GM21619 (cell line): ENCODE results near the gene PGM2L1.
A peak's percentile ranks its signal among the peaks of the same experiment; 100 is the strongest.
"Not testable (repeated sequence)": the region's sequence is repeated elsewhere in the genome, so short reads cannot be mapped to it uniquely, and the experiment has no call there.

Source experiments
- ATAC-seq: cut with Tn5 transposase; IDR thresholded peaks from one replicate; pipeline ENCODE4 v1.9.1; 2021; ENCODE audit not compliant: unreplicated experiment

PGM2L1 gene

DNA sequence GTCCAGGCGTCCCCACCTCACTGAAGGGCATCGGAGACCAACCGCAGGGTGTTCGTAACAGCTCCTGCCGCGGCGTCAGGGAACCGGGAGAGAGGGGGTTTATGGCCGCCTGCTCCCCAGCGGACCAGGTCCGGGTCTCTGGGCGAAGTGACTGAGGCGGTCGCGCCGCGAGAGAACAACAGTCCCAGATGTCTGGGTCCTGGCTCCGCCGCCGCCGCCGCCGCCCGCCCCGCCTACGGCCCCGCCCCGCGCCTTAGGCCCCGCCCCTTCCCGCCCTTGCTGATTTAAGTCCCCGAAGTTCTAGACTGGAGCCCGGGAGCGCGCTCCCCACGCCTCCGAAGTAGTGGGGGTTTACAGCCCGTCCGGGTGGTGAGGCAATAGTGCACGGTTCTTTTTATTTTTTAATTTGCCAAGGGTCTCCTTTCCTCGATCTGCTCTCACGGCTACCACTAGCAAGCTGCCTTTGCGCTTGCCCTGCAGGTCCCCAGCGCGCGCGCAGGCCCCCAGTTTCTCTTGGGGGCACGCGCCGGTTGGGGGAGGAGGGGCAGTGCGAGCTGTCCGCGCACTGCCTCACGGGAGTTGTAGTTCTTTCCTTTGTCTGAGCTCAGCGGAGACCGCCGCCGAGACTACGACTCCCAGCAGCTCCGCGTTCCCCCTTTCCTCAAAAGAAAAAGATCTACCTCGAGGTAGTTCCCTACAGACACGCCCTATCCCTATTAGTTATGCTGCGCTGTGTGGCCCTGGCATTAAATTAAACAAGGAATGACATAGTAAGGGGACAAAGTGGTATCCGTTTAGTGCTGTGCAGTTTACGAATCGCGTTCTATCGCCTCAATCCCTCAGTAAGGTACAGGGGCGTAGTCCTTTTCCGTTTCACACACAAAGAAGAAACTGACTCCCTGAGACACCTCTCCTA lies at the start of gene PGM2L1:
TSS of gene PGM2L1 (minus strand) at position 190 of the 916 bp plus-strand sequence. CDS start 272 bp downstream, outside the sequence.
- peak; percentile 91 for ATAC-seq

DNA sequence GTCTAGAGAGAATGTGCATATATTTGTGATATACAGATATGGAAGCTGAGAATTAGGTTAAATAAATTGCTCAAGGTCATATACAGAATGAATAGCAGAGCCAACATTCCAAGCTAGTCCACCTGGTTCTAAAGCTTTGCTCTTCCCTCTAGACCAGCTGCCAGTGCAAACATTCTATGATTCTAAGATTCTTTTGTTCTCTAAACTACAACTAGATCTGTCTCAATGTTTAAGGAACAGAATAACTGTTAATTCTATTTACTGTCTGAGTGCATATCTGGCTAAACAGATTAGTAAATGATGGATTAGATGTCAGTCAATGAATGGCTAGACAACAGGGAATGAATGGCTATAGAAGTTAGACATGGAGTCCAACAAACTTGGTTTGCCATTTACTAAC lies 49.5 kb upstream of the PGM2L1 start:
- ATAC-seq: no peak

DNA sequence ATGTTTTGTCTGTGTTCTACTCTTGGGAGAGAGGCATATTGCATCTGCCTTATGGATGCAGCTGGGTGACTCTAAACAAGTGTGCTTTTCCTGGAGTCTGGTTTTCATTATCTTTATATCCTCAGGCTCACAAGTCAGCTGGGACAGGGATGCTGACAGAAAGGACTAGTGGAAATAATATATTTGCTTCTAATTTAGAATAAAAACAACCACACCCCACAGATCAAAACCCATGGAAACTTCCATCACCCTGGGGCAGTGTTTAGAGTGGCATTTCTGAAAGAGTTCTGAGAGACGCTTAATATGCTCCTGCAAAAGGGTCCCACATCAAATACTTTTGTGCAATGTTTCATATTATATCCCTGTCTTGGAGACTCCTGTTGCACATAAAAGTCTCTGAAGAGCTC lies 48.3 kb upstream of the PGM2L1 start:
- no peak for ATAC-seq

DNA sequence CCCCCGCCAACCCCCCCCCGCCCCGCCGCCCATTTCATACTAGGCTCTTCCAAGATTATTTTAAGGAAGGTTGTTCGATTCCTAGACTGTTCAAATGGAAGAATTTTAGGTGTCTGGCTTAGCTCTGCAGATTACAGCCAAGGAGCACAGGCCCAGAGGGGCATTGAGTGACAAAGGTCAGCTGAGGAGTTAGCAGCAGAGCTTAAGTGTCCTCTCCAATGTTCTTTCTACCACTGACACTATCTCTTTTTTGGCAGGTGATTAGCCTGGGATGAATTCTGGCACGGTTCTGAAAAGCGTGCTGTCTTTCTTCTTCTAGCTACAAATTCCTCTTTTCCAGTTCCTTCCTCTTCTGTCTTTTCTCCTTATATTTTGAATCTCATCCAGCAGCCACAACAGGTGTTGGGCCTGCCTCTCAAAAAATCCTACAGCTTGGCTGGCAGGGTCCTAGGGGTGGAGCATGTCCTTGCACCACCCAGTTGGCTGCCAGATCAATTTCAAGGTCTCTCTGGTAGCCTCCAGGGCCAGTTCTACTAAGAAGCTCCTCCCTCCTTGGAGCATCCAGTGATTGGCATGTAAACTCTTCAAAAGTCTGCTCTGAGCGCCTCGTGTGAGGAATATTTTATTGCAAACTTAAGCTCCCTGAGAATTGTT lies 46.1 kb upstream of the PGM2L1 start:
- no peak for ATAC-seq

DNA sequence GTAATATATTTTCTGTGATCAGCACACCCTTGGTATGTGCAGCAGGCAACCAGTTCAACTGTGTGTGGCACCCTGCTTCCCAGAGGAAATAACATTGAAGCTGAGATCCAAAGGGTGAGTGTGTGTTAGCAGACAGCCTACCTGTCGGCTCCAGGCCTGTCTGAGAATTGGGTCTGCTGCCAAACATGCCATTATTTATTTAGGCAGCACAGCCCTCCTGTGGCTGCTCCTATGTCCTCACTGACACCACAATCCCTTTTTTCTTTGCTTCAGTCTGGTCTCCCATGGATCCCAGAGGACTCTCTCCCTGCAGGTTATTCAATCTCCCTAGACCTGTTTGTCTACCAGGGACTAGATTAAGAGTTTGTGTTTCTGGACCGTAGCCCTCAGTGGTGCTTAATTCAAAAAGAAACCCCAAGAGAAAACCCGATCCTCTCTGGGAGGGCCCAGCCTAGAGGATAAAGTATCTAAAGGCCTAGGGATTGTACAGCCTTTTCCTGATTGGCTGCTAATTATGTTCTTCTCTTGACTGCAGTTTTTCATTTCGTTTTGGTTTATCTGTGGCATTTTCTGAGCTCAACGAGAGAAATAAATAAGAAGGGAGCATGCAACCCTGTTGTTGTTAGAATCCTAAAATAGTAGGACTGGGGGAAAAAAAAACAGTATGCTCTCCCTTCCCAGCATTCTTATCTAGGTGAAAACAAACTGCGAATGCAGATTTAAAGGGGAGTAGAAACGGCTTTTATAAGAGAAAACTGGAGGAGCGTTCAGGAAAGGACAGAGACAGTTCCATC lies 45.0 kb upstream of the PGM2L1 start:
- ATAC-seq: no peak

DNA sequence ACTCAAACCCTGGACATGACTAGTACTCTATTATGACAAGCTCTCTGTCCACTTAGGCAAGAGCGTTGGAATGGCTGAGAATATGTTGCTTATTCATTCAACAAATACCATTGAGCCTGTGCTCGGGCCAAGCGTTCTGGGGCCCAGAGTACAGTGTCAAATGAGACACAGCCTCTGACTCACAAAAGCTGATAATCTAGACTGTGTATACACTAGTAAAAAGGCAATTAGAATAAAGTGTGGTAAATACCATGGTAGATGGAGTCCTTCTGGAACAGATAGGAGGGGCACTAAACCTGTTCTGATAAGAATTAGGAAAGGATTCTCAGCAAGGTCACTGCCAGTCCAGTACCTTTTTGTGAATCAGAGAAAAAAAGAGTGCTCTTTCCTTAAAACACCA lies 44.4 kb upstream of the PGM2L1 start:
- ATAC-seq: no peak

DNA sequence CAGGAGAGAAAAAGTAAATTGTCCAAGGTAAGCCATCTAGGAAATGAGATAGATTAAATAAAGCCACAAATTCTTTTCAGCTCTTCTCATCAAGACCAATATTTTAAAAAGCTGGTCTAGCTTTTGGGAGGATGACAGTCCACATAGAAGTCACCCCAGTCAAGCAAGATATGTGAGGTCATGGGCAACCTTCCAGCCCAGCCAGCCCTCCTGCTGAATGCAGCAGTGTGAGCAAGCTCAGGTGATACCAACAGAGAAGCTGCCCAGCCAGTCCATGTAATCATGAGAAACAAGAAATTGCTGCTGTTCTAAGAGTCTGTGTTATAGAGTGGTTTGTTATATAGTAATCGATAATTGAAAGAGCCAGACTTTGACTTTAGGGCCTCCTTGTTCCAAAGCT lies 40.4 kb upstream of the PGM2L1 start:
- ATAC-seq: no peak

DNA sequence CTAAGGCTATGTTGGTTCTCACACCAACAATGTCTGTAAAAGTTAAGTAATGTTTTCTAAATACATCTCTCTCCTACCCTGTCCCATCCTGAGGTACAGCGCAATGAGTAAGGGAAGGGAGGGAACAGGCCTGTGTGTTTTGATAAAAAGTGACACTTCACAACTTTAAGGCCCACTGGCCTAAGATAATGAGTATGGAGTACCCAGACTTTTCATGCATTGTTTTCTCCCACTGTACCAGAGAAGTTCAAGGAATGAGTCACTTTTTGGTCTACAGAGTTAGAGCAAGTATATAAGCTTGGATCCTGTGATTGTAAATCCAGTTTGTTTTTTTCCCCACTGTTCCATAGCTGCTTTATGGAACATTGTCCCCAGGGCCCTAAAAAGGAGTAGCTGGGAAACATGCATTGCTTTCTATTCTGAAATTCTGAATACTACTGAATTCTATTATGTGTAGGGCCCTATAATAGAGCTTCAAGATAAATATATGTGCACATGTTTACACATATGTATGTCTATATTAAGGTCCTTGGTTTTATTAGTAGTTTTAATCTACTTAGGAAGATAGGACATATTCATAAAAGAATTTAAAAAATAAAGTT lies 39.3 kb upstream of the PGM2L1 start:
- no peak for ATAC-seq

DNA sequence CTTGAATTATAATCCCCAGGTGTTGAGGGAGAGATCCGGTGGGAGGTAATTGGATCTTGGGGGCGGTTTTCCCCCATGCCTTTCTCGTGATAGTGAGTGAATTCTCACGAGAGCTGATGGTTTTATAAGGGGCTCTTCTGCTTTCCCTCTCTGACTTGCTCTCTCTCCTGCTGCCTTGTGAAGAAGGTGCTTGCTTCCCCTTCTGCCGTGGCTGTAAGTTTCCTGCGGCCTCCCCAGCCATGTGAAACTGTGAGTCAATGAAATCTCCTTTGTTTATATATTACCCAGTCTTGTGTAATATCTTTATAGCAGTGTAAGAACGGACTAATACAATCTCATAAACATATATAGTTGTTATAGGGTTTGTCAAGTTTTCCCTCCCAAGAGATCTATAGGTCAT lies 36.3 kb upstream of the PGM2L1 start:
- ATAC-seq: no peak

DNA sequence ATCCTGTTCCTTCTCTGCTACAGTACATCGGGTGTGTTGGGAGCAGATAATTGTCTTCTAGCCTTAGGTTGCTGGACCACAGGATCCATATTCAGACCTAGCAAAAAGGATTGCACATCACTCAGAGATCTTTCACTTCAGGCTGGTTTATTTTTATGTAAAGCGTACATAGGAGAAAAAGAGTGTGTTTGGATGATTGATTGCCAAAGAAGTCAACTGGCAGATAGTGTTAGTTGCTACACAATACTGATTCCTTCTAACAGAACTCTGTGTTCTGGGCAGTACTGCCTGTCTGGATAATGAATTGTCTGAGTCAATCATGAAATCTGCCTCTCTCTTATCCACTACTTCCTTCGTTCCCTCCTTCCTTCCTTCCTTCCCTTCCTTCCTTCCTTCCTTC lies 31.0 kb upstream of the PGM2L1 start:
- no peak for ATAC-seq

DNA sequence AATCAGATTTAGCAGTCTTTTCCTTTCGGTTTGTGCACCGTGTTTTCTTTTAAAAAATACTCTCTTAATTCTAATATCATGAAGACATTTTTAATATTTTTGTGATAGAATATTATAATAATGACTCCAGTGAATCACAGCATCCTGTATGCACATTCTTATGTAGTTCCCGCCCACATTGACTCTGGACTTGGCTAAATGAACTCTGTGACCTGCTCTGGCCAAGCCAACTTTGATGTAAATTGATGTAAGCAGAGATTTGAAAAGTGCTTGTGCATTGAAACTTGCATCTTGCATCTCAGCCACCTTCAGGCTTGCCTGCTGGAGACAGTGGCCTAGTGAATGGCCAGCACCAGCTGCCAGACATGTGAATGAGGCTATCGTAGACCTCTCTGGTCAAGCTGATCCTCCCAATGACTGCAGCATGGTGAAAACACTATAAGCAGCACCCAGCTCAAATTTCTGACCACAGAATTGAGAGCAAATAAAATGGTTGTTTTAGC lies 29.2 kb upstream of the PGM2L1 start:
- ATAC-seq: no peak

DNA sequence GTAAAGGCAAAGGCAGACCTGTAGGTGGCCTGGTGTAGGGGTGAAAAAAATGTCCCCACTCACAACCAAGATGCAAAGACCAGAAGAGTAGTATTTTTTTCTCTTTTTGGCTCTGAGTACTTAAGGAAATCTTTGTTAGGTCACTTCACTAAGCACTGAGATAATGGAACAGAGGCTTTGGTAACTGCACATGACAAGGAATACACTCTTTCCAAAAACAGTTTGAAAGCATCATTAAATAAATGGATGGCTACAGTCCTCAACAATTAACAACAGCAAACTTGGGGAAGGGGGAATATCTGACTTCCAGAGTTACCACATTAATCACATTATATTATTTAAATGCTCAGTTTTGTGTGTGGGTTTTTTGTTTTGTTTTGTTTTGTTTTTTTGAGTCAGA lies 26.9 kb upstream of the PGM2L1 start:
- no peak for ATAC-seq

DNA sequence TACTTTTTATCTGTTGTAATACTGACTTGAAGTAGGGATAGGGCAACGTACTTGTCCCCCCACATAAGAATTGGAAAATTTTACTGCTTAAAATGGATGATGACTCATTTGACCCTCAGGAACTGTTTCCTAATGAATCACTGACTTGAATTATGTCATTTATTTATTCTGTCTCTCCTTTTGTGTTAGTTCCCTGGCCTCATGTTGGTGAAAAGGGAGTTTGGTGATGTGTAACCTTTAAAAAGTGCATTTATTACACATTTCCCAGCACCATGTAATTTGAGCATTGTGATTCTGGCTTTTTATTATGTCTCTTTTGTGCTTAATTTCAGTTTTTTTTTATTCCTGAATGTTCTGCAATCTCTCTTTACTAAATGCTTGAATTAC lies 20.3 kb upstream of the PGM2L1 start:
- no peak for ATAC-seq

DNA sequence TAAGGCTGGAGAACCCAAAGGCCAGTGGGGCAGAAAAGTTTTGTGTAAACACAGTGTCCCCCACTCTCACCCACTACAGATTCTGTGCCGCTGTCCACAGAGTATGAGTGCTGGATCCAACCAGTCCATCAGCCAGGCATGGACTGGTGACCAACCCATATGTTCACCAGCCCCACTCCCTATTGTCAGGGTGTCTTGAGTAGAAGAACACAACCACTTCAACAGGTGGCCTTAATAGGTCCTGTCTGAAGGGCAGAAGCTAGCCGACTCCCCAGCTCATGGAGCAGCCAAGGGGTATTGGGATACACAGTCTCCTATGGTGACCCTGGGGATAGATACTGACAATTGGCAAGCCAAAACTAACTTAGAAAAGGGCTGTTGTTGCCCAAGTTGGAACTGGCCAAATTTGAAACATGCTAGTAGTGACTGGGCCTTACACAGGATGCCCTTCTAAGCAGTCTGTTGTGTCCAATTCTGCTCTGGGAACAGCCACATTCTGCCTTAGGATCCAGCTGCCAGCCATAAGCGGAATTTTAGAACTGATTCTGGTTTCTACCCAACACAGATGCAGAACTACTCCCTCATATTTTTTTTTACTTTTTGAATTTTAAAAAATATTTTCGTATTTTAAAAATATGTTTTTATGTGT lies 19.8 kb upstream of the PGM2L1 start:
- no peak for ATAC-seq

DNA sequence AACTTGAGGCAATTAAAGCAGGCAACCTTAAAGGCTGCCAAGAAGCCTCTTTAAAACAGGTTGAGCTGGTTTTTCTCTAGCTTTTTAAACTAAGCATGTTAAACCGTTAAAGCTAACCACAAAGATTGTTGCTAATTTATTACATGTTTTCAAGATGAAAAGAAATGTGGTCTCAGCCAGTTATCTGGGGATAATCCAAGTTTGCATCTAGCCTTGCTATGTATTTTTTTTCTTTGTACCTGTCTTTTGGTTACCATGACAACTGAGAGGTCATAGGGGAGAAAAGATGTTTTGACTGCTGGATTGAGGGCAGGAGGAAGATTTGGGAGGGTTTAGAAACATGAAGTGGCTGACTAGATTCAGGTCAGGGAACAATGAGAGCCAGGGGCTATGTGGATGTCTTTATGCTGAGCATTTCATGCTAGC lies 19.2 kb upstream of the PGM2L1 start:
- ATAC-seq: no peak

DNA sequence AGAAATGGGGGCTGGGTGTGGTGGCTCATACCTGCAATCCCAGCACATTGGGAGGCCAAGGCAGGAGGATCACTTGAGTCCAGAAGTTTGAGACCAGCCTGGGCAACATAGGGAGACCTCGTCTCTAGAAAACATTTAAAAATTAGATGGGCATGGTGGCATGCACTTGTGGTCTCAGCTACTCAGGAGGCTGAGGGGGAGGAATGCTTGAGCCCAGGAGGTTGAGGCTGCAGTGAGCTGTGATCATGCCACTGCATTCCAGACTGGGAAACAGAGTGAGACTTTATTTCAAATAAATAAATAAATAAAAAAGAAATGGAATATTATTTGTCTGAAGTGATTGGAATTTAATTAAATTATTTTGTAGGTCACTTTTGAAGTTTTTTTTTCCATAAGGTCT lies 18.7 kb upstream of the PGM2L1 start:
- not testable (repeated sequence) for ATAC-seq

DNA sequence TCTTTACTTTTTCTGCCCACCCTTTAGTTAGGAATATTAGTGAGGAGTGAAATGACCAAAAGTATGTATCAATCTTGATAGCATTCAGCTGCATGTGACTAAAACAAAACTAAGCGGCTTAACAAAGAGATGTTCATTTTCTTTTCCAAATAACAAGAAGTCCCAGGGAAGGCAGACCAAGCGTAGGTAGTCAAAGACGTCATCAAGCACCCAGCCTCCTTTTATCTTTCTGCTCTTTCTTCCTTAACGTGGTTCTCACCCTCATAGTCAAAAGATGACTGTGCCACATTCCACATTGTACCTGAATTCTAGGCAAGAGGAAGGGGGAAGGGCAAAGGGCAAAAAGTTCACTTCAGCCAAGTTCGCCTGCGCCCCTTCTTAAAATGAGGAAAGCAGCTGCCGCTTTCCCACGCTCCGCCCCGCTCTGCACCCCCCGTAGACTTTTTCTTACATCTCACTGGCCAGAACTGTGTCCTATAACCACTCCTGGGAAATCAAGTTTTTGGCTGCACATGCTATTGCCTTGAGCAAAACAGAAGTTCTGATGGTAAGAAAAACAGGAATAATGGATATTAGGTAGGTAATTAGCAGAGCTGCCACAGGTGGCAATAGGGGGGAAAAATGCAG lies 14.6 kb upstream of the PGM2L1 start:
- no peak for ATAC-seq

DNA sequence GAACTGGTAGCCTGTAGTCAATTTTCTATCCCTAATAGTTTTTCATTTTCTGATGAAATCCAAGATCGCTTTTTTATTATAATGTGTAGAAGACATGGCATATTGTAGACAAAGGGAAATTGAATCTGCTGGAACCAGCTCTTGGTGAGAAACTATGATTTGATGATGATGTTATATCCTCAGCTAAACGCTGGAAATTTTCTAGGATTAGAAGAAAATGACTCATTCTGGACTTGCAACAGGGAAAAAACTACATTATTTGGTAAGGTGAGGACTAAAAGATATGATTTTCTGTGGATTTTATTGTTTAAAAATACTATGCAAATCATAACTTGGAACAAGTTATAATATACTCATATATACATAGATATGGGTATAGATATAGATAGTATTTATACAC lies 14.1 kb upstream of the PGM2L1 start:
- no peak for ATAC-seq

DNA sequence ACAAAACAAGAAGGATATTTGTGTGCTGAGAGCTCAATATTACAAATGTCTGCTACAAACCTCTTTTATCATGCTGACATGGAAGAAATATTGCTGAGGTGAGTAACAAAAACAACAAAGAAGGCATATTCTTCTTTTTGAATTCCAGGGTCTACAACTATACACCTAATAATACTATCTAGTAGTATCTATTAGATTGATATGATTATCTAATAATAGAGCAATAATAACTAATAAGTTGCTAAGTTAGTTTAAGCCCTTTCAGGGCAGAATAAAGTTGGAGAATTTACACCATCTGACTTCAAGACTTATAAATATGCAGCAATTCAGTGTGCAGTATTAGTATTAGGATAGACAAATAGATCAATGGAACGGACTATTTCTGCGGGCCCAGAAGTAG lies 11.4 kb upstream of the PGM2L1 start:
- ATAC-seq: no peak
